T-helper 2 cell treated with Interferon-gamma antibody and Interleukin-4, amounts not matched to agents 100 ng/mL and 5 ng/mL, for 36 hours (primary cell): ENCODE results near the gene FRMD6. TPM values are rescaled to one million over a fixed set of nuclear protein-coding genes. Genes with fewer than 3 reads are reported as not detected.
"Not testable (repeated sequence)": the region's sequence is repeated elsewhere in the genome, so short reads cannot be mapped to it uniquely, and the experiment has no call there.

Experiments used
- intact Hi-C: fragments of 100-400 bp; cut with micrococcal nuclease; formaldehyde crosslinking; loops from one replicate; pipeline ENCODE4 v1.15.1; 2023
- total RNA-seq: library from RNA; stranded (reverse); gene quantifications from 2 replicates; pipeline ENCODE4 v1.2.3, GENCODE V29; 2022

Gene FRMD6
- total RNA-seq, 1 donor from 2014 or later = 5.0 TPM

GRCh38 chr14:51769261-51769660, 117.6 kb downstream of the FRMD6 start:
- intact Hi-C loops = not testable (repeated sequence)

GRCh38 chr14:51774209-51774608, 122.5 kb downstream of the FRMD6 start:
- intact Hi-C loops = no loop called here

GRCh38 chr14:51776102-51776894, 124.6 kb downstream of the FRMD6 start:
- intact Hi-C loops = no loop called here

DNA sequence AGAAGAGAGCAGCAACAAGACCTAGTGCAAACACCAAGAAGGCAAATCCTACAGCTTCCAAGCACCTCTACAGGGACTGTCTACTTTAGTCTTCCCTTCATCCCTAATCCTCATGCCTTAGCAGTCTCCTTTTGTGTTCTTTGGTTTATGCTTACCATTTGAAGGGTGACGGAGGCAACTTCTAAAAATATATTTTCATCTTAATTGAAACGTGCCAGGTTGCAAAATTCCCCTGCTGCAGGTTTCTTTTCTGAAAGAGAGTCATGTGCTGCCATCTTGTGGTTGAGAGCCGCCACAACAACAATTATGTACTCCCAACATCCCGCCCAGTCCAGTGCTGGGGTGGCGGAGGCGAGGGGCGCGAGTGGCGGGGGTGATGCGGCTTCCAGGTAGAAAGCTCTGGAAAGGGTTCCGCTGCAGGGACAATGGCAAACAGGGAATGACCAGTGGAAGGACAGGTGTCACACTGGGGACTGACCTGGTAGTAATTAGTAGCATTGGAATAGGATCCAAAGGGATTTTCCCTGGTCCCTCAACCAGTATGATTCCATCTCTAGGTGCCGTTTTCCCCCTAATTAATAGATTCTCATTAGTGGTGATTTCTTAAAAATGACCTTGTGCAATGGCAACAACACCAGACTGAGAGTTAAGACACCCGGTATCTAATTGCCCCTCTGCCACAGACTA, 128.4 kb downstream of the FRMD6 start:
- intact Hi-C loops = loop anchor here (1.0 to 10.0 kb wide), 5 partner anchors 67 to 825 kb away; no protein-coding TSS in a partner anchor

Other genes with a start within 250 kb of the FRMD6 start
- 190 and 204 TPM in 2 replicates for gene GNG2, start 208.7 kb downstream of the FRMD6 start, total RNA-seq